Fibroblast of skin of right quadriceps (primary cell): ENCODE data around the gene FBXO36.
"Not testable (repeated sequence)": the region's sequence is repeated elsewhere in the genome, so short reads cannot be mapped to it uniquely, and the experiment has no call there.

Experiments
- DNase-seq: peaks from one replicate; pipeline ENCODE4 v3.0.0-alpha.2; 2013

FBXO36 gene

DNA sequence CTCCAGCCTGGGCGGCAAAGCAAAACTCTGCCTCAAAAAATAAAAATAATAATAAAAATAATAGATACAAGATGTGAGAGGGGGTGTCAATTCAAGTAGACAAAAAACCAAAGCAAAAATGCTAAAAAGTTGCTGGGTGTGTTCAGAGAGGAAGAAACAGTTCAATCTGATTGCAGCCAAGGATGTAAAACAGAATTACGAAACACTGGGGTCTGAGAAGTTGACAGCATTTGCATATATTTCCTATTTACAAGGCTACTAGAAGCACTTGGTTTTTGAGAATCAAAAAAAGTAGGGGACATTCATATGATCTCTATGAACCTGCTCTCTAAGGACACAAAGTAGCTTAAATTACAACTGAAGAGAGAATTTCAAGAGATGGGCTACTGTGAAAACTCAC lies 8.1 kb upstream of the FBXO36 start:
- DNase-seq: no peak

DNA sequence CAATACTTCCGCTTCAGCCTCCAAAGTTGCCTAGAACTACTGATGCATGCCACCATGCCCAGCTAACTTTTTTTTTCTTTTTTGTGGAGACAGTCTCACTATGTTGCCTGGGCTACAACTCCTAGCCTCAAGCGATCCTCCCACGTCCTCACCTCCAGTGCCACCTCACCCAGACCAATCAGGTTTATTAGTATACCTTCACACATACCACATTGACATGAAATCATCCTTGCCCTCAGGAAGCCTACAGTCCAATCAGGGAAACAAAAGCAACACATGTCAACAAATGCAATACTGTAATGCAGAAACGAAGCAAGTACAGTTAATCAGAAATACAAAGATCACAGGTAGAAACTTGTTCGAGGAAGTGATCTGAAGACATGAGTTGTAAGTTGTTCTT lies 4.5 kb upstream of the FBXO36 start:
- no peak for DNase-seq

DNA sequence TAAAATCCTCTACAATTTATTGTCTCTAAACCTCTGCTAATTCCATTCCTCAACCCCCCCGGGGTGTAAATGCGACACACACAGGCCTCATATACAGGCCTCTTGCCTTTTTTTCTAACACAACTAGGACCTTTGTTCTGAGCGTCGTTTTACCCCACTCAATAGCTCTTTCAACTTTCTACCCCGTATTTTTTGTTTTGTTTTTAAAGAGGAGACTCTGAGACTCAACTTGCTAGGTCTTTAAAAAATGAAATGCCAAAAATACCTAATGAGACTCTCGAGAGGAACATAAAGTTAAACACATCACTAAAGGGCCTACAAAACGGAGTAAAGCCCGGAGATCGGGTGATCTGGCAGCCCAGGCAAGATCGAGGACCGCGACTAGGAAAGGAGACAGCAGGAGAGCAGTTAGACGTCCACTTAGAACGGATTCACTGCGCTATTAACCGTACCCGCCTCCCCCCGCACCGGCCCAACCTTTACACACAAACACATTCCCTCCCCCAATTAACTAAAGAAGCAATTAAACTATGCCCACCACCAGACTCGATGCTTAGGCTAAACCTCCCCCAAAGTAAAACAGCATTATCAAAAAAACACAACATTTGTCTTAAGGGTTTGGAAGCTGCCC lies 2.2 kb upstream of the FBXO36 start:
- DNase-seq: no peak

DNA sequence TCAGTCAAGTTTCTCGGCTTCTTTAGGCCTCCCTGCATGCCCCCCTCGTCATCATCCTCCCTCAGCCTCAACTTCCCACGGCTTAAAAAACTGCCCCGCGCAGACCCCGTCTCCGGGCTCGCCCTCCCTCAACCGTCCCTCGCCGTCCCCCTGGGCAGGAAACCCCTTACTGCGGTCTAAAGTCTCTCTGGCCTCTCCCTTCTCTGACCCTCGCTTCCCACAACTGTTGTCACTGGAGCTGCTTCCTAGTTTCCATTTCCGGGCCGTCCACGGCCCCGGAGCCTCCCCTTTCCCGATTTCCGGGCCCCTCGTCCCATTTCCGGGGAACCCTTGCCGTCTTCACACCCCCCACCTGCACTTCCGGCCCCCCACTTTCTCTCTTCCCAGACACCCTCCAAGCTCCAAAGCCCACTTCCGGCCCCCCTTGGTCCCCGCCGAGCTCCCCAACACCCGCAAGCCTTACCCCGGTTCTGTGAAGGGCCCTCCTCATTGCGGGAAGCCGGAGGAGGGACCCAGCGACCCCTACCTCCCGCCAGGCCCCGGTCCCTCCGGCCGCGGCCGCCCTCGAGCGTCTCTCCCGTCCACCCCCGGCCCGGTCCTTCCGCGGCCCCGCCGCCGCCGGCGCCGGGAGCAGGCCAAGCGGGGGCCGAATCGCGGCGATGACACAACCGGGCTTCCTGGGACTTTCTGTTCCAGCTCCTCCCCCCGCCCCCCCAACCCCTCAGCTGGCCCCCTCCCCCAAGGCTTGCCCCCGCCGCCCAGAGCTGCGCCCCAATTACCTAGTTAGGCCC lies 1.0 kb upstream of the FBXO36 start:
- DNase-seq: peak; percentile 61

DNA sequence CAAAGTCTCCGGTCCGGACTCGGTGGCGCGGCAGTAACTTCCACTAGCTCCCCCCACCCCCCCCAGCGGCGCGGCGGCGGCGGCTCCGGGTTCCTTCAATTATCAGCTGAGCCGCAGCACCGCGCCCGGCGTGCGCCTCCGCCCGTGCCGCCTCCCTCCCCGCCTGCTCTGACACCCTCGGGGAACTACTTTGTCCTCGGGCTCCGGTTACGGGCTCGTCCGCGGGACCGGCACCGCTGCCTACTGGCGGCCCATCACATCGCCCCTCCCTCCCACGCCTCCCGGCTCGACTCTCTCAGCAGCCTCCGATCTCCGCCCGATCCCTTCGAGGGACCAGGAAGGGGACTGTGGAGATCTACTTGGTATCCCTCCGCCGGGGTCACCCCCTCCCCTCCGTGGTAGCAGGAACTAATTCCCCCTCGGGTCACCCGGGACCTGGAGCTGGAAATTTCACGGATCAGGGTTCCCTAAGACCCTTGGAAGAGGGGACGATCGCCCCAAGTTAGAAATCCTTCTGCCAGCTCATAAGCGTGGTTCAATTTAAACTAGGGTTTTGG lies 333 bp upstream of the FBXO36 start, which contains the start of gene TRIP12:
TSS of gene TRIP12 (minus strand) at position 118 of the 557 bp plus-strand sequence. CDS start 41,930 bp downstream, outside the sequence.
- DNase-seq: peak; percentile 99

DNA sequence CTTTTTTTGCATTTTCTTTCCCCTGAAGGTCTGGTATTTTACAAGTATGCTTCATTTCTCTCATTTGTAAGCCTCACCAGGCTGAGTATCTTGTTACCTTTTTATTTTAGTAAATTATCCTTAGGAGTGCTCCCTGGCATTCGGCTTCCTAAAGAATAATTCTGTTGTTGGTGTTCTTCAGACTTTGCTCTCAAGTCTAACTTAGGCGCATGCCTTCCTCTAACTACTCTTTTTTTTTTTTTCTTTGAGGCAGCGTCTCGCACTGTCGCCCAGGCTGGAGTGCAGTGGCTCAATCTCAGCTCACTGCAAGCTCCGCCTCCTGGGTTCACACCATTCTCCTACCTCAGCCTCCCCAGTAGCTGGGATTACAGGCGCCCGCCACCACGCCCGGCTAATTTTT lies 2.2 kb downstream of the FBXO36 start:
- not testable (repeated sequence) for DNase-seq

DNA sequence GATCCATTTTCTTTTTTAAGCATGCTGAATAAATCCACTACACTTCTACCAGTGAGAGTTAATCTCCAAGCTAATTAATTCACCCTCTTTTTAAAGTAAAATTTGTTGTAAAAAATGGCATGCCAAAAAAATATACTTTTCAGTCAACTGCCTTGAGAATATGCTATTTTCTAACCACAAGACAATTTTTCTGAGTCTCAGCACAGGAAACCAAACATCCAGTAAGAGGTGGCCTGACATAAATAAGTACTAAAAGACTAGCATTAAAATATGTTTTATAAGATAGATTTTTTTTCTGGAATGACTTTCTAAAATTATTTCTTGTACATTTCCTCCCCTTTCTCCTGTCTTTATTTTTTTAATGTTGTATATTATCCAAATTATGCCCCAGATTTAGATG lies 2.9 kb downstream of the FBXO36 start:
- DNase-seq: no peak

DNA sequence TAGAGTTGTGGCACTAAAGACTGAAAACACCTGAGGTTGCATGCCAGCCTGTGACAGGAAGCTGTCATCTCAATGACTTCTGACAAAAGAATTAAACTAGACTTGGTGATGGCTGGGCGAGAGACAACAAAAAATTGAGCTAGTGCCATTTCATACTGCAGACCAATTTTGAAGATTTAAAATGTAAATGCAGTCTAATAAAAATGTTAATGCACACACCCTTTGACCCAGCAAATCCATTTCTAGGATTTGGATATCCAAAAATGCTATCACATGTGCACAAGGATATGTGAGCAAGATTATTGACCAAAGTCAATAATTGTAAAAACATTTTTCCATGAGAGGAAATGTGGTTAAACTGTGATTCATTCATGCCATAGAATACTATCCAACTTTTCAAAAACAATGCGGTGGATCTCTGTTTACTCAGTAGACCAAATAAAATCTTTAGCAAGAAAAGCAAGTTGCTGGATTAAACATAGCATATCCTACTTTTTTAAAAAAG lies 5.6 kb downstream of the FBXO36 start:
- peak; percentile 50 for DNase-seq

DNA sequence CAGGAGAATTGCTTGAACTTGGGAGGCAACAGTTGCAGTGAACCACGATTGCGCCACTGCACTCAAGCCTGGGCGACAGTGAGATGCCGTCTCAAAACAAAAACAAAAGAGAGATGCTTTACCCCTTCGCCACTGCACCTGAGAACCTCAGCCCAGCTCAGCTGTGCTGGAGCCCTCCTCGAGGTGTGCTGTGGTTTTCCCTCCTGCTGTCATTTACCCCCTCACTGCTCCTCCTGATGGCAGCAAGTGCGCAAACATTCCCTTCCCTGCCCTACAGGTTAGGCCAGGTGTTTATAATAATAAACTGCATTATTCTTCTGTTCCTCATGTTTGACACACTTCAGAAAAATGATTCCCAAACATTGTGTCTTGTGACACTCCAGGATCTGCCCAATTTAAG lies 8.4 kb downstream of the FBXO36 start:
- DNase-seq: no peak

DNA sequence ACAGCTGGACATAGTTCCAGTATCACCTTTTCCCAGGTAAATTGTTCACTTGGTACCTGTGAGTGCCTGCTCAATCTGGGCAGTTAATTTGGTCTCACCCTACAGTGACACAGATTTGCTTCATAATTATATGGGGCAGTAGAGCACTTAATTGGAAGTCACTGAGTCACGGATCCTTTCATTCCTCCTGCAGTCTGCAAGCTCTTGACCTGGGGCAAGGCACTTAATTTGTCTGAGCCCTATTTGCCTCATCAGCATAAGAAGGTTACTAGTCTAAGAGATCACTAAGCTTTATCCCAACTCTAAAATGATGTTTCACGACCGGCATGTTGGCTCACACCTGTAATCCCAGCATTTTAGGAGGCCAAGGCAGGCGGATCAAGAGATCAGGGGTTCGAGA lies 8.9 kb downstream of the FBXO36 start:
- DNase-seq: no peak

DNA sequence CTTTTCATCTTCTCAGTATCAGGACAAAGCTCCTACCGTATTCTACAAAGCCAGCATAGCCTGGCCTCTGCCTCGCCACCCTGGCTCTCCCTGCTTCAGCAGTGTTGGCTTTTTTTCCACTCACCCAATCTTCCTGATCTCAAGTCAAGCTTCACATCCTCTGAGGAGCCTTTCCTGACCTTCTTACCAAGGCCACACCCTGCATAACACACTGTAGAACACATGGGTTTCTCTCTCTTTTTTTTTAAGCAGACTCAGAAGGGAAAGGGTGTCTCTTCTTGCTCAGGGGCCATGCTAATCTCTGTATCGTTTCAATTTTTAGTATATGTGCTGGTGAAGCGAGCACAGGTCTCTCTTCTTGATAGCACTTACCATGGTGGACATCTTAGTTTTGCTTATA lies 15.2 kb downstream of the FBXO36 start:
- DNase-seq: no peak

DNA sequence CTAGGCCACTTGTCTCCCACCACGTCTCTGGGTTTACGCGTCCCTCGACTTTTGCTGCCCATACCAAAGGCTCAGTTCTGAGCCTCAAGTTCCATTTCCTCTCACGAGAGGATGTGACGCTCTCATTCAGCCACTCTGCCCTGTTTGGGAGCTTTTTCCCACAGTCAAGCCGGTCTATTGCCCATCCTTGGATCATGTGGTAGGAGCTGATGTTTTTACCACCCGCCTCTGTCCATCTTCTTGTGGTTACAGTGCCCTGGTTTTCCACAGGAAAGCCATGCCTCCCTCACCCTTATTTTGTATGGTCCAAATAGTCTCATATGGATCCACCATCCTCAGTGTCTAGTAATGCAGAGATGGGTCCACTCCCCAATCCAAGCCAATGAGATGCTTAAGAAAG lies 20.4 kb downstream of the FBXO36 start:
- DNase-seq: no peak

DNA sequence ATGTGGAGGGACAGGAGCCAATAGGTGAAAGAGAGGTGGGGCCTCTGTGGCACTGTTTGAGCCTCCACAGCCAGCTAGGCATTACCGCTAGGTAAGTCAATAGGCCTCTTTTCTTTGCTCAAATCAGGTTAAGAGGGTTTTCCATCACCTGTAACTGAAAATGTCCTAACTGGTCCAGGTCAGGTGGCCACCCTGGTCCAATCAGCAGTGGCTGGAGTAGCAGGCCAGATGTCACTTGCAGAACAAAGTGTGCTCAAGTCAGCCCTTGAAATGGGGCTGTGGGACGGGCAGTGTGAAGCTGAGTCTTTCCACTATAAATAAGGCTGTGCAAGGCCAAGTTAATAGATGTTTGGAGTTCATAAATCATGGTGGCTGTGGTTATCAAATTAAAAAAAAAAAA lies 20.9 kb downstream of the FBXO36 start:
- no peak for DNase-seq

DNA sequence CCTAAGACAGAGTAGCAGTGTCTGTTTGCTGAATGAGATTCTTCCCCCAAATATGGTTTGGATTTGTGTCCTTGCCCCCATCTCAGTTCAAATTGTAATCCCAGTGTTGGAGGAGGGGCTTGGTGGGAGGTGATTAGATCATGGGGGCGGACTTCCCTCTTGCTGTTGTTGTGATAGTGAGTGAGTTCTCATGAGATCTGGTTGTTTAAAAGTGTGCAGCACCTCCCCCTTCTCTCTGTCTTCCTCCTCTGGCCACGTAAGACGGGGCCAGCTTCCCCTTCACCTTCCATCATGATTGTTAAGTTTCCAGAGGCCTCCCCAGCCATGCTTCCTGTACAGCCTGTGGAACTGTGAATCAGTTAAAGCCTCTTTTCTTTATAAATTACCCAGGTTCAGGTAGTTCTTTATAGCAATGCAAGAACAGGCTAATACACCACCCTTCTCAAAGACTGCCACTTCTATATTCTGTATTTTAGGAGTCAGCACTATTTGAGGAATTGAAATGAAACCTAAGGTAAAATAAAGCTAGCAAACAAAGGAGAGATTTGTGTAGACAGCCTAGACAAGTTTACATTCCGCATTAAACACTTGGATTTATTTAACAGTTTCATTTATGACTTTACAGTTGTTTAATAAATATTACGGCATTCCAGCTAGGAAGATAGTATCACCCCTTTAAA lies 21.6 kb downstream of the FBXO36 start:
- no peak for DNase-seq

DNA sequence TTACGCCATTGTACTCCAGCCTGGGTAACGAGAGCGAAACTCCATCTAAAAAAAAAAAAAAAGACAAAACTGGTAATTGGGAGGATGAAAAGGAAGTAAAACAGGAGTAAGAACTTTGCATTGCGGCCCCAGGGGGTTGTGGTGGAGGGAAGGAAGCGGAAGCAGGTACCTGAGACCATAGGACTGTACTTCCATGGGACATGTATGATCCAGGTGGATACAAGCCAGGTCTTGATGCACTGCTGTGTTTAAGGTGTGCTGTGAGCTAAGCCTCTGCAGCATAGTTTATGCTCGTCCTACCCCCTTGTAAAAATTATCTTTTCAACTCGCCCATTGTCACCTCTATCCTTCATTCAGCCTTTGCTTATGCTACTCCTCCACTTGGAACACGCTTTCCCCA lies 23.7 kb downstream of the FBXO36 start:
- no peak for DNase-seq

DNA sequence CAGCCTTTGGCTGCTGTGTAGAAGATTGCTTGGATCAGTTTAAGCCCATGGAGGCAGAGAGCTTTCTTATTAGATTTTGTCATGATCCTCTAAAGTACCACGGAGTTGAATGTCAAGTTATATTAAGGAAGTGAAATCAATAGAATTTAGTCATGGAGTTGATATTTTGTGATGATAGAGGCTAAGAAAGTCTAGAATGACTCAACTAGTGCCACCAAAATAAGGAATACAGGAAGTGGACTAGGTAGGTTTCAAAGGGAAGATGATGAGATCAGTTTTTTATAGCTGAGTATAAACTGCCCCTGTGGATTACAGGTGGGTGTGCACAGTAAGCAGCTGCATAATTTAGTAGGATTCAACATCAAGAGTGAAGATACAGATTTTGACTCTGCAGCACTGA lies 25.2 kb downstream of the FBXO36 start:
- DNase-seq: no peak

DNA sequence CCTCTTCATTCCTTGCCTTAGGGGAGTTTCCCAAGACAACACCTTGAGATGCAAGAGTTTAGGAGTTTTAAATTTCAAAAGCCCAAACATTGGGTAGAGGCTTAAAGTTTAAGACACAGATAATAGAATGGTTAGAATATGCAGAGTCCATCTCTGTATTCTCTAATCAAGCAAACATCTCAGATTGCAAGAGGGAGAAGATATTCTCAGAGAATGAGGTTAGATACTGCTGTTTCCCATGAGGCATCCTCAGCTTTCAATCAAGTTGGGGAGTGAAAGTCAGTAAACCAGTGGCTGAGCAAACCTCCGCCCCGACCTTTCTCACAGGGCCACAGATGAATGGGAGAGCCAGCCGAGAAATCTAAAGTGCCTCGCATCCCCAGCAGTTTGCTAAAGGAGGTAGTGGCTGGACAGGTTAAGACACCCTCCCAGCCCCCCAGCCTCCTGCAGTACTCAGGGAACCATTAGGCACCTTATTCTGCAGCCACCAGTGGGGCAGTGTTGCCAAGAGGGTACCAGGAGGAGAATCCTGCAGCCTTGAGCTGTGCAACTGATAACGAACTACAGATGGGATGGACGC lies 30.0 kb downstream of the FBXO36 start:
- no peak for DNase-seq

DNA sequence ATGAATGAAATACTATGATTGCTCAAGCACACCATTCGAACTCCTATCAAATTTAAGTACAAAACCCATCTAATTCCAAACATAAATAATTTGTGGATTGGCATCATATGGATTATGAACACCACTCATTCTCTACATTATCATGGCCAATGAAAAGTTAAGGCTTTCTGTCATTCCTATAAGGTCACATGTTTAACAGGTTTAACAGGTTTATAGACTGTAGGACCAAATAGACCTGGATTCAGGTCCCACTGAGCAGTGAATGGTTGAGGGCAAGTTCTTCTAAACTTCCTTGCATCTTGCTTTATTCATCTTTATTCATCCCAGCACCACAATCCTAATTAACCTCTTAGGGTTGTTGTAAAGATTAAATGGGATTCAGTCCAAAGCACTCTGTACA lies 33.4 kb downstream of the FBXO36 start:
- no peak for DNase-seq

DNA sequence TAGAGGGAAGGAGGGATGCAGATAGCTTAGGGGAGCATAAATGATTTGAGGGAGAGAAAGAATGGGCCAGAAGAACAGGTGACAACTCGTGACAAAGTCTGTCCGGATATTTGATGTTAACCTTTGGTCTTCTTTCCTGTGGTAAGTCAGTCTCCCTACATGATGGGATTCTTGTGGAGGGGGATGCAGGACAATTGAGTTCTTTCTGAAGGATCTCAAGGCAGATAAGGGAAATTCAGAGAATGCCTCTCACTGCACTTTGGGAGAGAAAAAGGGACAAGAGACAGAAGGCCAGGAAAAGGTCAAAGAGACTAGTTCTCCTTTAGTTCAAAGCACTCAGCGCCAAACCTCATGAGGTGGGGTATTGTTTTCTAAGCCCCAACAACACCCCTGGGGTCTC lies 34.2 kb downstream of the FBXO36 start:
- DNase-seq: no peak

DNA sequence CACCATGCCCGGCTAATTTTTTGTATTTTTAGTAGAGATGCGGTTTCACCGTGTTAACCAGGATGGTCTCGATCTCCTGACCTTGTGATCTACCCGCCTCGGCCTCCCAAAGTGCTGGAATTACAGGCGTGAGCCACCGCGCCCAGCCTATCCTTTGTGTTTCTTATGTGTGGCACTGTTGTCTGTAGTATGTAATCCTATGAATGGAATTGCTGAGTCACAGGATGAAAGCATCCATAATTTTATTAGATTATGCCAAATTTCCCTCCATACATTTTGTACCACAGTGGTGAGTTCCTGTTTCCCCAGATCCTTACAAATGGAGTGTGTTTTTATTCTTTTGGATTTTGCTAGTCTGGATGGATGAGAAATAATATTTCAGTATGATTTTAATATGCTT lies 41.3 kb downstream of the FBXO36 start:
- not testable (repeated sequence) for DNase-seq

DNA sequence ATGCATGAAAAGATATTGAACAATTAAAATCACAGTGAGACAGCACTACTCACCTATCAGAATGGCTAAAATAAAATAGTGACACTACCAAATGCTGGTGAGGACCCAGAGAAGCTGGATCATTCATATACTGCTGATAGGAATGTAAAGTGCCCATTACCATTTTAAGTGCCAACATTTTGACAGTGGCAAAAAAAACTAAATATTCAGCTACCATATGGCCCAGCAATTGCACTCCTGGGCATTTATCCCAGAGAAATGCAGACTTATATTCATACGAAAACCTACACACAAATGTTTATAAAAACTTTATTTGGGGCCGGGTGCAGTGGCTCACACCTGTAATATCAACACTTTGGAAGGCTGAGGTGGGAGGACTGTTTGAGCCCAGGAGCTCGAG lies 47.6 kb downstream of the FBXO36 start:
- DNase-seq: no peak

DNA sequence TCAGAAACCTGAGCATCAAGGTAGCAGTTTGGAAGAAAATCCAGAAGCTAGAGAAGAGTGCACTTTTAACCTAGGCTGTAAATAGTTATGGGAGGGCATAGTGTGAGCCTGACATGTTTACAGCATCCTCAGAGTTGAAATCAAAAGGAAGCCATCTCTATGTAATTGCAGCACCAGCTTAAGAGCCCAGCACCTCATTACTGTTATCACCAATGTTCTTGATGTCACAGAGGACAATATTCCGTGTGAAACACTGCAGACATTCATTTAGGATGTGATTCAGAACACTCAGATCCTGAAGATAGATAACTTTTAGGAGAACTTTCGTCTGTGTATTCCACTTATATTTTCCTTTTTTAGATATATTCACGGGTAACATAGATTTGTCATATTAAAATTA lies 48.1 kb downstream of the FBXO36 start:
- no peak for DNase-seq

DNA sequence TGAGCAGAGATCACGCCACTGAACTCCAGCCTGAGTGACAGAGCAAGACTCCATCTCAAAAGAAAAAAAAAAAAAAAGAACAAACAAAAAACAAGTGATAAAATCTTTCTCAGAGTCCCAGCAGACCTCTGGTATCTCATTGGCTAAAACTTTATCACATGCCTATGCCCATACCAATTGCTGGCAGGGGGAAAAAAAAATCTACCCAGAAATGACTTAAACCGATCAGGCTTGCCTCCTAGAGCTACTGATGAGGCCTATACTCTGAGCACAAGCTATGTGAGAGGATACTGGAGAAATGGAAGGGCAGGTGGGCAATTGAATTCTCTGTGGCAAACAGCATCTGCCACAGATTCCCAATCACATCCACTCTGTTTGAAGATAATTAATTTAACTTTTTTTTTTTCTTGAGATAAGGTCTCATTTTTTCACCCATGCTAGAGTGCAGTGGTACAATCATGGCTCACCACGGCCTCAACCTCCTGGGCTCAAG lies 49.0 kb downstream of the FBXO36 start:
- no peak for DNase-seq
